ENCODE results near the gene VSTM1. TPM values are rescaled to one million over a fixed set of nuclear protein-coding genes. Genes with fewer than 3 reads are reported as not detected.

The VSTM1 gene
- not detected for polyA plus RNA-seq (2012; ENCODE audit: low read depth, missing spikeins)

DNA sequence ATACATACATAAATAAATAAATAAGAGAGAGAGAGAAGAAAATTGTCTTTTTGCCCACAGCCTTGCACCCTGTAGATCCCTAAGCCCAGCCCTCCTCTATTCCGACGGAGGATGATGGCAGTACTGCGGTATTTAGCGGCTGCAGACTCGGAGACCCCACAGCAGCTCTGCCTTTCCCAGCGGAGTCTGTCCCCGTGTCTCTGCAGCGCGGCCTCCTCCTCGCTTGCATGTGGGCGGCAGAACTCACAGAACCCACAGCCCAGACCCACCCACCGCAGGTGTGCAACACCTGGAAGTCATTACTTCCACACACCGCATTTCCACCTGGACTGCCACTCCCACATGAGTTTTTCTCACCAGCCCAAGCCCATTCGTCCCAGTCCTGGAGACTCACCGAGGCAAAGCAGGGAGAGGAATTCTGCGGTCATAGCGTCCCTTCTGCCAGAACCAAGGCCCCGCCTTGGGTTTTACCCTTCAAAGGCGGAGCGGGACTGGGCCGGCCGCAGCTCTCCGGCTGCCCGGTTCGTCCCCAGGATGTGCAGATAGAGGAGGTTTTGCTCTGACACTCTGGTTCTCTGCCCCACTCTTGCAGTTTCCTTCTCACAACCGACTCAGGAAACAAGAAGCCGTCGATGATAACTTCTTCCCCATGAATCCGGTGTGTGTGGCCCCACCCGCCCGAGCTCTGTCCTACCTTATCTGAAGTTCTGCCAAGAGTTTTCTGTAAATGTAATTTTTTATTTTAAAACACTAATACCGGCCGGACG is at the start of gene VSTM1:
Gene VSTM1, minus strand, starts transcription at position 548 of the 767 bp plus-strand sequence. Its CDS starts 120 bp downstream, at position 428.
- DNase-seq (ENCODE audit: insufficient read length, low spot score) = no peak
- no peak for TF ChIP-seq PAX5 (IDR thresholded peaks at IDR 0.05; ENCODE audit: insufficient read depth, low read length, severe bottlenecking)
- TF ChIP-seq SPI1 (IDR thresholded peaks at IDR 0.05; ENCODE audit: low read depth, low read length) = no peak
- TF ChIP-seq POLR2A (IDR thresholded peaks at IDR 0.05; ENCODE audit: low read depth, low read length) = no peak
- TF ChIP-seq TAF1 (IDR thresholded peaks at IDR 0.05; ENCODE audit: low read depth, low read length) = no peak
- TF ChIP-seq POU2F2 (IDR thresholded peaks at IDR 0.05; ENCODE audit: low read depth, low read length) = no peak
- no peak for TF ChIP-seq POLR2AphosphoS5 (IDR thresholded peaks at IDR 0.05; ENCODE audit: low read depth, low read length)
- FAIRE-seq = no peak

- TF ChIP-seq POU2F2 (IDR thresholded peaks at IDR 0.05; ENCODE audit: low read depth, low read length) (no peak), SPI1 (IDR thresholded peaks at IDR 0.05; ENCODE audit: low read depth, low read length) (no peak), POLR2AphosphoS5 (IDR thresholded peaks at IDR 0.05; ENCODE audit: low read depth, low read length) (no peak), POLR2A (IDR thresholded peaks at IDR 0.05; ENCODE audit: low read depth, low read length) (no peak), TAF1 (IDR thresholded peaks at IDR 0.05; ENCODE audit: low read depth, low read length) (no peak)
- DNase-seq (ENCODE audit: insufficient read length, low spot score) (no peak), FAIRE-seq (no peak)
Observed at GRCh38 chr19:54109651-54110050, 46.0 kb upstream of the VSTM1 start.

- TF ChIP-seq POLR2A (IDR thresholded peaks at IDR 0.05; ENCODE audit: low read depth, low read length) (no peak), POLR2AphosphoS5 (IDR thresholded peaks at IDR 0.05; ENCODE audit: low read depth, low read length) (no peak), TAF1 (IDR thresholded peaks at IDR 0.05; ENCODE audit: low read depth, low read length) (no peak), PAX5 (IDR thresholded peaks at IDR 0.05; ENCODE audit: insufficient read depth, low read length, severe bottlenecking) (no peak), POU2F2 (IDR thresholded peaks at IDR 0.05; ENCODE audit: low read depth, low read length) (no peak), SPI1 (IDR thresholded peaks at IDR 0.05; ENCODE audit: low read depth, low read length) (no peak)
- no peak for FAIRE-seq
Observed at GRCh38 chr19:54108496-54108895, 44.8 kb upstream of the VSTM1 start.

GRCh38 chr19:54107876-54108490 is 44.3 kb upstream of the VSTM1 start:
- DNase-seq (ENCODE audit: insufficient read length, low spot score) (no peak), FAIRE-seq (no peak)
- TF ChIP-seq POU2F2 (IDR thresholded peaks at IDR 0.05; ENCODE audit: low read depth, low read length) = no peak
- TF ChIP-seq POLR2A (IDR thresholded peaks at IDR 0.05; ENCODE audit: low read depth, low read length) = no peak
- TF ChIP-seq PAX5 (IDR thresholded peaks at IDR 0.05; ENCODE audit: insufficient read depth, low read length, severe bottlenecking) = no peak
- no peak for TF ChIP-seq SPI1 (IDR thresholded peaks at IDR 0.05; ENCODE audit: low read depth, low read length)
- no peak for TF ChIP-seq POLR2AphosphoS5 (IDR thresholded peaks at IDR 0.05; ENCODE audit: low read depth, low read length)
- no peak for TF ChIP-seq TAF1 (IDR thresholded peaks at IDR 0.05; ENCODE audit: low read depth, low read length)

More at GRCh38 chr19:54108496-54108895, 44.8 kb upstream of the VSTM1 start:
- no peak for DNase-seq (ENCODE audit: insufficient read length, low spot score)

DNA sequence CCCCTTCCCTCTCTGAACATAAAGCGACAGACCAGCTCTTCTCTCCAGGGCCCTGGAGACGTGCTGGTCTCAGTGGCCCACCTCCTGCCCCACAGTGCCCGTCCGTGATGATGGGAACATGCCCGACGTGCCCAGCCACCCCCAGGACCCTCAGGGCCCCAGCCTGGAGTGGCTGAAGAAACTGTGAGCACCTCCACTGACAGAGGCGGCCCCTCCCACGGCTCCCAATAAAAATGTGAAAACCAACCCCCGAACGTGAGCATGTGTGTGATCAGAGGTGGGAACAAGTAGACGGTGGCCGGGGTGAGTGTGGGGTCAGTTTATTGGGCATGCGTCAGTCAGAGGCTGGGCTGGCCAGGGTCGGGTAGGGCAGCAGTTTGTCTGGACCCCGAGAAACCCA is 43.0 kb upstream of the VSTM1 start:
- DNase-seq (ENCODE audit: insufficient read length, low spot score) (no peak), FAIRE-seq (no peak)
- TF ChIP-seq POLR2AphosphoS5 (IDR thresholded peaks at IDR 0.05; ENCODE audit: low read depth, low read length) = no peak
- no peak for TF ChIP-seq PAX5 (IDR thresholded peaks at IDR 0.05; ENCODE audit: insufficient read depth, low read length, severe bottlenecking)
- TF ChIP-seq SPI1 (IDR thresholded peaks at IDR 0.05; ENCODE audit: low read depth, low read length) = no peak
- no peak for TF ChIP-seq POU2F2 (IDR thresholded peaks at IDR 0.05; ENCODE audit: low read depth, low read length)
- TF ChIP-seq POLR2A (IDR thresholded peaks at IDR 0.05; ENCODE audit: low read depth, low read length) = no peak
- no peak for TF ChIP-seq TAF1 (IDR thresholded peaks at IDR 0.05; ENCODE audit: low read depth, low read length)

DNA sequence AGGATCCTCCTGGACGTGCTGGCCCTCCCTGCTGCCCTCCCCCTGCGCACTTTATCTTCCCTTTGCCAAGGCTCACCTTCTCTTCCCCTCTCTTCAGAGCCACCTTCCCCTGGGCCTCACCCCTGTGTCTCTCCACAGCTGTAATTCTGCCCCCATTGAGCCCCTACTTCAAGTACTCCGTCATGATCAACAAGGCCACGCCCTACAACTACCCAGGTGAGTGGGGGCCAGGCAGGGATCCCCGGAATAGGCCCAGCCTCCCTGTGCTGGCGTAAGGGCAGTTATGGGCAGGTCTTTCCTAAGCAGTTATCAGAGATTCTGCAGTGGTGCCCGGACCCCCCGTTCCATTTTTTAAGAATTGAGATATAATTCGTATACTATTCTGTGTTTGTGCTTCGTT is 42.1 kb upstream of the VSTM1 start:
- DNase-seq (ENCODE audit: insufficient read length, low spot score) = no peak
- TF ChIP-seq POLR2AphosphoS5 (IDR thresholded peaks at IDR 0.05; ENCODE audit: low read depth, low read length) (no peak), TAF1 (IDR thresholded peaks at IDR 0.05; ENCODE audit: low read depth, low read length) (no peak), SPI1 (IDR thresholded peaks at IDR 0.05; ENCODE audit: low read depth, low read length) (no peak), POU2F2 (IDR thresholded peaks at IDR 0.05; ENCODE audit: low read depth, low read length) (no peak), PAX5 (IDR thresholded peaks at IDR 0.05; ENCODE audit: insufficient read depth, low read length, severe bottlenecking) (no peak), POLR2A (IDR thresholded peaks at IDR 0.05; ENCODE audit: low read depth, low read length) (no peak)
- FAIRE-seq = no peak

DNA sequence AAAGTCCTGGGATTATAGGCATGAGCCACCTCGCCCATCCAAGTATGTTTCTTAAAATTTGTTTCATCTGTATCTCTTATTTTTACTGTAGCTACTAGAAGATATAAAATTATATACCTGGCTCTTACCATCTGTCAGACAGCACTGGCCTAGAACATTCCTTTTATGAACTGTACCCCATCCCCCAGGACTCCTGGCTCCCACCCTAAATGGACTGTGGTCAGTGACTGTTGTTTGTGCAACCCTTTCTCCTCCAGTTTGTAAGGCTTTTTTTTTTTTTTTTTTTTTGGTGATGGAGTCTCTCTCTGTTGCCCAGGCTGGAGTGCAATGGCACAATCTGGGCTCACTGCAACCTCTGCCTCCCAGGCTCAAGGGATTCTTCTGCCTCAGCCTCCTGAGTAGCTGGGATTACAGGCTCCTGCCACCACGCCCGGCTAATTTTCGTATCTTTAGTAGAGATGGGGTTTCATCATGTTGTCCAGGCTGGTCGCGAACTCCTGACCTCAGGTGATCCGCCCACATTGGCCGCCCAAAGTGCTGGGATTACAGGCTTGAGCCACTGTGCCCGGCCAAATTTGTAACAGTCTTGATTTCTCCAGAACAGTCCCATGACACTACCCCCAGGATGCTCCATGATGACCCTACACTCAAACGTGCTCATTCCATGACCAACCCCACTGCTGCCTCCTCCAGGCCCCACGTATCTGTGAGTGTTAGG is 41.5 kb upstream of the VSTM1 start:
- no peak for FAIRE-seq
- no peak for TF ChIP-seq POLR2AphosphoS5 (IDR thresholded peaks at IDR 0.05; ENCODE audit: low read depth, low read length)
- no peak for TF ChIP-seq SPI1 (IDR thresholded peaks at IDR 0.05; ENCODE audit: low read depth, low read length)
- no peak for TF ChIP-seq POLR2A (IDR thresholded peaks at IDR 0.05; ENCODE audit: low read depth, low read length)
- TF ChIP-seq PAX5 (IDR thresholded peaks at IDR 0.05; ENCODE audit: insufficient read depth, low read length, severe bottlenecking) = no peak
- no peak for TF ChIP-seq POU2F2 (IDR thresholded peaks at IDR 0.05; ENCODE audit: low read depth, low read length)
- no peak for TF ChIP-seq TAF1 (IDR thresholded peaks at IDR 0.05; ENCODE audit: low read depth, low read length)
- DNase-seq (ENCODE audit: insufficient read length, low spot score) = no peak

GRCh38 chr19:54102421-54103169 is 38.9 kb upstream of the VSTM1 start, which contains the start of gene NDUFA3:
Gene NDUFA3, plus strand, starts transcription at chr19:54102855. Its CDS starts 24 bp downstream, at chr19:54102879.
- FAIRE-seq = peak; percentile 100
- TF ChIP-seq POLR2AphosphoS5 (IDR thresholded peaks at IDR 0.05; ENCODE audit: low read depth, low read length) = peak; percentile 91
- TF ChIP-seq TAF1 (IDR thresholded peaks at IDR 0.05; ENCODE audit: low read depth, low read length) = peak; percentile 95
- peak; percentile 92 for TF ChIP-seq POLR2A (IDR thresholded peaks at IDR 0.05; ENCODE audit: low read depth, low read length)
- TF ChIP-seq PAX5 (IDR thresholded peaks at IDR 0.05; ENCODE audit: insufficient read depth, low read length, severe bottlenecking) = no peak
- peak; percentile 50; the same call in 1 of the 2 replicates for TF ChIP-seq SPI1 (IDR thresholded peaks at IDR 0.05; ENCODE audit: low read depth, low read length)

More at GRCh38 chr19:54102421-54103169, 38.9 kb upstream of the VSTM1 start, which contains the start of gene NDUFA3:
- DNase-seq (ENCODE audit: insufficient read length, low spot score) = peak; percentile 100

All from GM12891 (cell line).